Stimulated activated CD8-positive, alpha-beta memory T cell treated with anti-CD3 and anti-CD28 coated beads, Interleukin-15, amount 100 ng/mL, for 48 hours (primary cell): ENCODE results near the gene KANTR.

Source experiments
- DNase-seq, 2 donors: peaks; one replicate each; pipeline ENCODE4 v3.0.0-alpha.2; 2020; ENCODE audit warnings: low read depth in 2 of 2

Gene KANTR

GRCh38 chrX:53081925-53082772 lies 11.8 kb upstream of the KANTR start, which contains the start of gene TSPYL2:
TSPYL2 (plus strand) TSS chrX:53082367; CDS start chrX:53082499, 132 bp downstream.
- DNase-seq: peak; percentile 85 to 88

GRCh38 chrX:53082773-53083616 lies 10.9 kb upstream of the KANTR start:
- DNase-seq: no peak

GRCh38 chrX:53084043-53084570 lies 9.8 kb upstream of the KANTR start:
- DNase-seq: no peak

- DNase-seq: no peak
Measured at GRCh38 chrX:53084863-53085262, 9.1 kb upstream of the KANTR start.

- no peak for DNase-seq
Measured at GRCh38 chrX:53085661-53086229, 8.2 kb upstream of the KANTR start.

GRCh38 chrX:53086464-53086863 lies 7.5 kb upstream of the KANTR start:
- DNase-seq: no peak

GRCh38 chrX:53087388-53087831 lies 6.5 kb upstream of the KANTR start:
- no peak for DNase-seq

- peak; percentile 67 to 69 for DNase-seq
Measured at GRCh38 chrX:53088136-53088974, 5.6 kb upstream of the KANTR start.

GRCh38 chrX:53089224-53089842 lies 4.6 kb upstream of the KANTR start:
- no peak for DNase-seq

GRCh38 chrX:53089925-53090324 lies 4.0 kb upstream of the KANTR start:
- DNase-seq: no peak

- no peak for DNase-seq
Measured at GRCh38 chrX:53091354-53091753, 2.6 kb upstream of the KANTR start.

- DNase-seq: peak; percentile 60 to 67
Measured at GRCh38 chrX:53093177-53093655, 726 bp upstream of the KANTR start.

GRCh38 chrX:53094582-53094905 lies 602 bp downstream of the KANTR start:
- DNase-seq: no peak

GRCh38 chrX:53095796-53096195 lies 1.9 kb downstream of the KANTR start:
- no peak for DNase-seq

GRCh38 chrX:53114864-53115549 lies 21.1 kb downstream of the KANTR start:
- no peak for DNase-seq

GRCh38 chrX:53115550-53115874 lies 21.6 kb downstream of the KANTR start:
- DNase-seq: no peak

GRCh38 chrX:53116101-53116500 lies 22.2 kb downstream of the KANTR start:
- DNase-seq: no peak

- no peak for DNase-seq
Measured at GRCh38 chrX:53122013-53122412, 28.1 kb downstream of the KANTR start.

- no peak for DNase-seq
Measured at GRCh38 chrX:53125506-53125905, 31.6 kb downstream of the KANTR start.

GRCh38 chrX:53126377-53126776 lies 32.4 kb downstream of the KANTR start:
- DNase-seq: no peak
